ENCODE results near the gene M1AP. TPM values are rescaled to one million over a fixed set of nuclear protein-coding genes. Genes with fewer than 3 reads are reported as not detected.

Gene M1AP
- total and polyA plus RNA-seq, 2 of the 8 experiments (the other 6 are each of a cell fraction or from before 2014, with no cell fraction given), result 4.8 TPM

DNA sequence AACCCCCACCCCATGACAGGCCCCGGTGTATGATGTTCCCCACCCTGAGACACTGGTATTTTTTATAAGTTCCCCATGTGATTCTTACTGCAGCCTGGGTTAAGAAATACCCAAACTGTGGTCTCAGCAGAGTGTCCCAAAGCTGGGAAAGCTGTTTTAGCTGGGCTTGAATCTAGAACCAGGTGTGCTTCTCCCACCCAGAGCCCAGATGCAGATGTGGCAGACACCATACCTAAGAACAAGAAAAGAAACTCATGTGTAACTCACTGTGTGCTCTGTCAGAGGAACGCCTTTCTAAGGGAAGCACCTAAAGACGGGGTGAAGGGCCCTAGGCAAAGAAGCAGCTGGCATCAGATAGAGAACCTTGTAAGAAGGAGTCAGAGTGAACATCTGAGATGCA is 69.7 kb downstream of the M1AP start:
- no peaks in the 10 kb centered on the region for H3K36me3 ChIP-seq (ENCODE audit: control insufficient read depth in 2 of 4, insufficient read depth in 4 of 4, low read length in 3 of 4)
- H3K9me3 ChIP-seq (ENCODE audit: insufficient read depth in 2 of 2, low read depth in 1 of 2, low read length in 1 of 2), result no peaks in the 10 kb centered on the region
- H3K27ac ChIP-seq (ENCODE audit: low read depth, low read length), result no peak overlapping the region
- no peak overlapping the region for H2BK15ac ChIP-seq (ENCODE audit: low read length)
- no peaks in the 10 kb centered on the region for H4K20me1 ChIP-seq (replicated peaks in 1 of 2; ENCODE audit: control insufficient read depth in 1 of 2, insufficient read depth in 2 of 2, low read length in 2 of 2)
- H3K4ac ChIP-seq (replicated peaks; ENCODE audit: insufficient read length, low read depth, low read length), result no peak overlapping the region
- no peak overlapping the region for H3K4me3 ChIP-seq (ENCODE audit: extremely low read depth in 1 of 4, insufficient read depth in 2 of 4, low read depth in 3 of 4, low read length in 4 of 4)
- no peak overlapping the region for H2BK20ac ChIP-seq (ENCODE audit: low read length)
- no peak overlapping the region for H2AFZ ChIP-seq (ENCODE audit: low read length)
- H2BK5ac ChIP-seq (ENCODE audit: low read depth, low read length), result no peak overlapping the region
- no peak overlapping the region for H2BK120ac ChIP-seq (replicated peaks; ENCODE audit: low read depth, low read length)
- ChIA-PET POLR2A (ENCODE audit: partially characterized antibody) (interaction anchor here (1.4 kb wide), 1 partner anchor 18 kb away, joined by 3 read pairs; no protein-coding TSS in a partner anchor), CTCF (ENCODE audit: partially characterized antibody) (interaction anchor here (0.8 to 10.0 kb wide), 6 partner anchors 9 to 103 kb away, joined by 3 to 158 read pairs (median 4); no protein-coding TSS in a partner anchor)
- DNase-seq (ENCODE audit: low read depth in 1 of 2, low spot score in 2 of 2) (no peak), FAIRE-seq (no peak)
- H3K27me3 ChIP-seq (replicated peaks in 1 of 4; ENCODE audit: control insufficient read depth in 3 of 4, extremely low read depth in 1 of 4, insufficient read depth in 3 of 4, low read length in 3 of 4), result no peaks in the 10 kb centered on the region
- no peak overlapping the region for H3K14ac ChIP-seq (ENCODE audit: insufficient read length)
- no peak overlapping the region for H3K56ac ChIP-seq (replicated peaks; ENCODE audit: insufficient read length, low read depth, low read length)
- H3K18ac ChIP-seq (ENCODE audit: extremely low read depth, low read length), result no peak overlapping the region
- no peaks in the 10 kb centered on the region for H3K79me2 ChIP-seq (ENCODE audit: control insufficient read depth in 1 of 2, insufficient read depth in 2 of 2, low read length in 2 of 2)
- H4K91ac ChIP-seq (replicated peaks; ENCODE audit: insufficient read length, low read length), result no peak overlapping the region
- TF ChIP-seq, protein P1, sequence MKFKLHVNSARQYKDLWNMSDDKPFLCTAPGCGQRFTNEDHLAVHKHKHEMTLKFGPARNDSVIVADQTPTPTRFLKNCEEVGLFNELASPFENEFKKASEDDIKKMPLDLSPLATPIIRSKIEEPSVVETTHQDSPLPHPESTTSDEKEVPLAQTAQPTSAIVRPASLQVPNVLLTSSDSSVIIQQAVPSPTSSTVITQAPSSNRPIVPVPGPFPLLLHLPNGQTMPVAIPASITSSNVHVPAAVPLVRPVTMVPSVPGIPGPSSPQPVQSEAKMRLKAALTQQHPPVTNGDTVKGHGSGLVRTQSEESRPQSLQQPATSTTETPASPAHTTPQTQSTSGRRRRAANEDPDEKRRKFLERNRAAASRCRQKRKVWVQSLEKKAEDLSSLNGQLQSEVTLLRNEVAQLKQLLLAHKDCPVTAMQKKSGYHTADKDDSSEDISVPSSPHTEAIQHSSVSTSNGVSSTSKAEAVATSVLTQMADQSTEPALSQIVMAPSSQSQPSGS (IDR thresholded peaks at IDR 0.05; ENCODE audit: low read length), result no peak
- TF ChIP-seq CREB1 (IDR thresholded peaks at IDR 0.05), result no peak
- no peak for TF ChIP-seq BRCA1 (IDR thresholded peaks at IDR 0.05; ENCODE audit: low read depth, low read length)
- no peak for TF ChIP-seq NRF1 (IDR thresholded peaks at IDR 0.05; ENCODE audit: low read depth, low read length)
- TF ChIP-seq SP1 (IDR thresholded peaks at IDR 0.05; ENCODE audit: low read depth, low read length), result no peak
- TF ChIP-seq KDM5A (IDR thresholded peaks at IDR 0.05; ENCODE audit: low read length), result no peak
- no peak for TF ChIP-seq BCL11A (IDR thresholded peaks at IDR 0.05; ENCODE audit: low read depth in 2 of 2, low read length in 2 of 2)
- no peak for TF ChIP-seq KDM1A (IDR thresholded peaks at IDR 0.05; ENCODE audit: borderline replicate concordance, low read length)
- no peaks in the 10 kb centered on the region for H3K4me1 ChIP-seq (replicated peaks in 1 of 4; ENCODE audit: control insufficient read depth in 3 of 4, insufficient read depth in 4 of 4, low read length in 3 of 4)
- WGBS, 2 experiments (ENCODE audit: extremely low coverage in 1 of 2, insufficient coverage in 1 of 2, insufficient read length in 1 of 2, insufficient replicate concordance in 2 of 2, low coverage in 1 of 2, low lambda C conversion rate in 2 of 2, missing lambda C conversion rate in 1 of 2), result 81% methylated on average over 3 of the region's 3 CpGs; no CpG with 5 or more reads in 1 of the 2 experiments
- H3K4me2 ChIP-seq (ENCODE audit: insufficient read depth in 1 of 2, low read depth in 2 of 2, low read length in 2 of 2), result no peak overlapping the region
- peak overlapping the region in 1 of 4 experiments; percentile 34; a peak in 1 of 7 replicates for H3K9ac ChIP-seq (replicated peaks in 1 of 4; ENCODE audit: extremely low read depth in 1 of 4, low read depth in 3 of 4, low read length in 3 of 4)
- 0 out of 2 replicates have a peak, but pooled peaks cover 1% of the 10 kb centered on the region for H3K23me2 ChIP-seq (ENCODE audit: low read depth, low read length)
- H2BK12ac ChIP-seq (ENCODE audit: low read depth, low read length), result no peak overlapping the region
- no peaks in the 10 kb centered on the region for H3K79me1 ChIP-seq (ENCODE audit: low read depth, low read length)
- H4K8ac ChIP-seq (ENCODE audit: extremely low read depth, insufficient read depth, low read length), result no peak overlapping the region
- H3K23ac ChIP-seq (ENCODE audit: insufficient read length), result no peak overlapping the region
- H4K5ac ChIP-seq (ENCODE audit: insufficient read length, low read depth, low read length), result no peak overlapping the region
- no peak overlapping the region for H2AK5ac ChIP-seq (ENCODE audit: low read depth, low read length)
